ENCODE data around the gene FRRS1L.

DNA sequence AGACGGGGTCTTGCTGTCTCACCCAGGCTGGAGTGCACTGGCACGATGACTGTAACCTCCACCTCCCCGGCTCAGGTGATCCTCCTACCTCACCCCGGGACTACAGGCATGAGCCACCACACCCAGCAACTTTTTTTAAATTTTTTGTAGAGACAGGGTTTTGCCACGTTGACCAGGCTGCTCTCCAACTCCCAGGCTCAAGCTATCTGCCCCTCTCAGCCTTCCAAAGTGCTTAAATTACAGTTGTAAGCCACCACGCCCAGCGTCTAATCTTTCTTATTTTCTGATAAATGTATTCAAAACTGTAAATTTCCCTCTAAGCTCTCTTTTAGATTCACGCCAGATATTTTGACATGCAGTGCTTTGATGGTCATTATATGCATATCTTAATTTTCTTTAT, 10.3 kb downstream of the FRRS1L start:
- TF ChIP-seq, protein P1, sequence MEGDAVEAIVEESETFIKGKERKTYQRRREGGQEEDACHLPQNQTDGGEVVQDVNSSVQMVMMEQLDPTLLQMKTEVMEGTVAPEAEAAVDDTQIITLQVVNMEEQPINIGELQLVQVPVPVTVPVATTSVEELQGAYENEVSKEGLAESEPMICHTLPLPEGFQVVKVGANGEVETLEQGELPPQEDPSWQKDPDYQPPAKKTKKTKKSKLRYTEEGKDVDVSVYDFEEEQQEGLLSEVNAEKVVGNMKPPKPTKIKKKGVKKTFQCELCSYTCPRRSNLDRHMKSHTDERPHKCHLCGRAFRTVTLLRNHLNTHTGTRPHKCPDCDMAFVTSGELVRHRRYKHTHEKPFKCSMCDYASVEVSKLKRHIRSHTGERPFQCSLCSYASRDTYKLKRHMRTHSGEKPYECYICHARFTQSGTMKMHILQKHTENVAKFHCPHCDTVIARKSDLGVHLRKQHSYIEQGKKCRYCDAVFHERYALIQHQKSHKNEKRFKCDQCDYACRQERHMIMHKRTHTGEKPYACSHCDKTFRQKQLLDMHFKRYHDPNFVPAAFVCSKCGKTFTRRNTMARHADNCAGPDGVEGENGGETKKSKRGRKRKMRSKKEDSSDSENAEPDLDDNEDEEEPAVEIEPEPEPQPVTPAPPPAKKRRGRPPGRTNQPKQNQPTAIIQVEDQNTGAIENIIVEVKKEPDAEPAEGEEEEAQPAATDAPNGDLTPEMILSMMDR (conservative IDR thresholded peaks at IDR 0.05 in 1 of 2, IDR thresholded peaks at IDR 0.05 in 1 of 2; ENCODE audit: low read depth in 1 of 2, low read length in 2 of 2) = no peak
- no peak for TF ChIP-seq EZH2 (IDR thresholded peaks at IDR 0.05; ENCODE audit: low read length, missing control alignments)
